NCI-H2196 treated with DMSO at 0.1 percent for 48 hours (cell line): Measurements from ENCODE around the gene SMPDL3A.
"Not testable (repeated sequence)": the region's sequence is repeated elsewhere in the genome, so short reads cannot be mapped to it uniquely, and the experiment has no call there.

Experiments used
- DNase-seq: peaks from one replicate; lab custom pipeline; 2025; ENCODE audit not compliant: unreplicated experiment; lab: John Stamatoyannopoulos, UW

Gene SMPDL3A

GRCh38 chr6:122789182-122790027 is at the start of gene SMPDL3A:
TSS of gene SMPDL3A (plus strand) at chr6:122789258. CDS start at chr6:122789347, 89 bp downstream.
- peak; percentile 74 for DNase-seq

GRCh38 chr6:122740091-122740490 is 49.0 kb upstream of the SMPDL3A start:
- DNase-seq = no peak

- DNase-seq = no peak
Observed at GRCh38 chr6:122740936-122741335, 48.1 kb upstream of the SMPDL3A start.

GRCh38 chr6:122744247-122744646 is 44.8 kb upstream of the SMPDL3A start:
- not testable (repeated sequence) for DNase-seq

GRCh38 chr6:122744856-122745255 is 44.2 kb upstream of the SMPDL3A start:
- DNase-seq = not testable (repeated sequence)

- no peak for DNase-seq
Observed at GRCh38 chr6:122746688-122747087, 42.4 kb upstream of the SMPDL3A start.

- no peak for DNase-seq
Observed at GRCh38 chr6:122747573-122747972, 41.5 kb upstream of the SMPDL3A start.

- not testable (repeated sequence) for DNase-seq
Observed at GRCh38 chr6:122748945-122749344, 40.1 kb upstream of the SMPDL3A start.

GRCh38 chr6:122749451-122750050 is 39.5 kb upstream of the SMPDL3A start:
- DNase-seq = no peak

- DNase-seq = no peak
Observed at GRCh38 chr6:122751326-122751725, 37.7 kb upstream of the SMPDL3A start.

- no peak for DNase-seq
Observed at GRCh38 chr6:122752459-122752858, 36.6 kb upstream of the SMPDL3A start.

GRCh38 chr6:122753000-122753687 is 35.9 kb upstream of the SMPDL3A start:
- DNase-seq = no peak

GRCh38 chr6:122753688-122754056 is 35.4 kb upstream of the SMPDL3A start:
- no peak for DNase-seq

- no peak for DNase-seq
Observed at GRCh38 chr6:122754191-122754731, 34.8 kb upstream of the SMPDL3A start.

GRCh38 chr6:122755901-122756300 is 33.2 kb upstream of the SMPDL3A start:
- DNase-seq = no peak

GRCh38 chr6:122758927-122759334 is 30.1 kb upstream of the SMPDL3A start:
- DNase-seq = no peak

GRCh38 chr6:122760330-122760729 is 28.7 kb upstream of the SMPDL3A start:
- no peak for DNase-seq

- DNase-seq = no peak
Observed at GRCh38 chr6:122766256-122766655, 22.8 kb upstream of the SMPDL3A start.

- no peak for DNase-seq
Observed at GRCh38 chr6:122770835-122771601, 18.0 kb upstream of the SMPDL3A start.

- DNase-seq = no peak
Observed at GRCh38 chr6:122772724-122773415, 16.2 kb upstream of the SMPDL3A start.
